Measurements from ENCODE around the gene ARHGAP28. TPM values are rescaled to one million over a fixed set of nuclear protein-coding genes. Genes with fewer than 3 reads are reported as not detected.

ARHGAP28 gene
- total and polyA plus RNA-seq, 7 donors, result 0.65 to 8.8 (median 3.0) TPM

GRCh38 chr18:6857300-6857699, 127.8 kb downstream of the ARHGAP28 start:
- no peak overlapping the region for H3K27ac ChIP-seq
- no peak for DNase-seq
- TF ChIP-seq CTCF (IDR thresholded peaks at IDR 0.05), result no peak

GRCh38 chr18:6859676-6860422, 130.3 kb downstream of the ARHGAP28 start:
- no peaks in the 10 kb centered on the region for H3K27me3 ChIP-seq (ENCODE audit: insufficient read depth in 3 of 3, low read length in 2 of 3)
- intact Hi-C loops (cut with DNase I), result no loop called here
- no peak for TF ChIP-seq CTCF (IDR thresholded peaks at IDR 0.05)
- no peak overlapping the region for H3K4me3 ChIP-seq
- H3K27ac ChIP-seq, result no peak overlapping the region
- H3K4me1 ChIP-seq, result no peaks in the 10 kb centered on the region
- H3K36me3 ChIP-seq (ENCODE audit: insufficient read depth in 1 of 2, low read depth in 1 of 2), result peaks cover 0 to 14% of the 10 kb centered on the region in 2 donors
- 87 to 93% (median 88%) methylated on average over 4 of the region's 4 CpGs for WGBS, 3 donors
- ATAC-seq (no peak), DNase-seq (no peak)
- H3K9me3 ChIP-seq, result no peaks in the 10 kb centered on the region

More at GRCh38 chr18:6857300-6857699, 127.8 kb downstream of the ARHGAP28 start:
- Histone ChIP-seq H3K36me3 (ENCODE audit: insufficient read depth in 1 of 2, low read depth in 1 of 2) (peaks cover 0 to 14% of the 10 kb centered on the region in 2 donors), H3K27me3 (ENCODE audit: insufficient read depth in 3 of 3, low read length in 2 of 3) (no peaks in the 10 kb centered on the region), H3K4me3 (no peak overlapping the region), H3K9me3 (no peaks in the 10 kb centered on the region), H3K4me1 (no peaks in the 10 kb centered on the region)
- 89 to 90% (median 90%) methylated on average over 12 of the region's 12 CpGs for WGBS, 3 donors
- no peak for ATAC-seq
- intact Hi-C loops (cut with DNase I), result no loop called here

GRCh38 chr18:6860804-6861448, 131.4 kb downstream of the ARHGAP28 start:
- TF ChIP-seq CTCF (IDR thresholded peaks at IDR 0.05), result no peak
- no peaks in the 10 kb centered on the region for H3K9me3 ChIP-seq
- peaks cover 0 to 14% of the 10 kb centered on the region in 2 donors for H3K36me3 ChIP-seq (ENCODE audit: insufficient read depth in 1 of 2, low read depth in 1 of 2)
- H3K27ac ChIP-seq, result no peak overlapping the region
- H3K27me3 ChIP-seq (ENCODE audit: insufficient read depth in 3 of 3, low read length in 2 of 3), result no peaks in the 10 kb centered on the region
- H3K4me3 ChIP-seq, result no peak overlapping the region
- 90 to 95% (median 95%) methylated on average over 4 of the region's 4 CpGs for WGBS, 3 donors
- DNase-seq, result no peak
- intact Hi-C loops (cut with DNase I), result no loop called here
- no peak for ATAC-seq
- no peaks in the 10 kb centered on the region for H3K4me1 ChIP-seq

GRCh38 chr18:6865251-6865650, 135.7 kb downstream of the ARHGAP28 start:
- H3K36me3 ChIP-seq (ENCODE audit: insufficient read depth in 1 of 2, low read depth in 1 of 2), result peaks cover 0 to 27% of the 10 kb centered on the region in 2 donors
- H3K4me3 ChIP-seq, result no peak overlapping the region
- H3K4me1 ChIP-seq, result no peaks in the 10 kb centered on the region
- no peak overlapping the region for H3K27ac ChIP-seq
- no peak for DNase-seq
- intact Hi-C loops (cut with DNase I), result no loop called here
- H3K9me3 ChIP-seq, result no peaks in the 10 kb centered on the region
- H3K27me3 ChIP-seq (ENCODE audit: insufficient read depth in 3 of 3, low read length in 2 of 3), result no peaks in the 10 kb centered on the region
- no peak for TF ChIP-seq CTCF (IDR thresholded peaks at IDR 0.05)
- ATAC-seq, result no peak

All from psoas muscle (tissue), 8 donors.